G401 (cell line): Measurements from ENCODE around the gene HOXB3. TPM values are rescaled to one million over a fixed set of nuclear protein-coding genes. Genes with fewer than 3 reads are reported as not detected.

Experiments
- DNase-seq: peaks from one replicate; pipeline ENCODE4 v3.0.0-alpha.2; 2015; ENCODE audit warnings: low spot score
- in situ Hi-C: cut with HindIII; loops from 2 replicates; pipeline ENCODE4 v1.10.0; 2016; ENCODE audit warnings: low sequenced_read_pairs, mixed read lengths
- total RNA-seq: library from RNA; depleted of rRNA; stranded (reverse); fragments of >200 nt; shearing (Covaris generic); gene quantifications from 2 replicates; pipeline ENCODE4 v1.2.3, GENCODE V29; 2014

The HOXB3 gene
- total RNA-seq, 1 experiment from 2014 or later, result 12.0 TPM

DNA sequence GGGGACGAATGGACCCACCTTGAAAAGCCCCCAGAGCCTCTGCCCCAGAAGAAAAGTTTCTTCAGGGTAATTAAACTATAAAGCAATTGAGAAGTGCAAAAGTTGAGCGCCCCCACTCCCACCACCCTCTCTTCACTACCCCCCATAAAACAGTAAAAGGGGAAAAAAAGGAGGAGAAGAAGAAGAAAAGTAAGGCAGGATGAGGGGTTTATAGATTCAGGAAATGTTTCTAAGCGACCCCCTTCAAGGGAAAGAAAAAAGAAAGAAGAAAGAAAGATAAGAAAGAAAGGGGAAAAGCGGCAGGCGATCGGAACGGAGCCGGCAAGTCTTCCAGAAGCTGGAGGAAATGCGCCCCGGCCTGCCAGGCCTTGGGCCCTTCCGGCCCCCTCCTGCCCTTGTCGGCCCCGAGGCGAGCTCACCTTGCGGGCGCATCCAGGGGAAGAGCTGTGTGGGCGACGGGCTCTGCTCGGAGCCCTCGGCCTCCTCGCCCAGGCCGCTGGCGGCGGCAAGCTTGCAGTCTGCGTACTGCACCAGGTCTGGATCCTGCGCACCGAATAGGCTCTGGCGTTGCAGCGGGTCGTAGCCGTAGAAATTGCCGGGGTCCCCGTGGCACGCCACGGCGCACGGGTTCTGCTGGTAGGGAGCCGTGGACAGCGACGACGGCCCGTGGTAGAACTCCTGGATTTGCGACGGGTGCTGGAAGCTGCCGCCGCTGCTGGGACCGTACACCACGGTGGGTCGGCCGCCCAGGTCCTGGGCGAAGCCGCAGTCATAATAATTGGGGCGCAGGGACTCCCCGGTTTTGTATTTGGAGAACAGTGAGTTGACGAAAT lies 24.0 kb upstream of the HOXB3 start:
- in situ Hi-C loops, result no loop called here

GRCh38 chr17:48612854-48613691 lies 23.0 kb upstream of the HOXB3 start:
- no peak for DNase-seq
- in situ Hi-C loops, result no loop called here

More for the DNA sequence above, 24.0 kb upstream of the HOXB3 start:
- DNase-seq, result no peak

GRCh38 chr17:48612456-48612853 lies 22.4 kb upstream of the HOXB3 start:
- DNase-seq, result no peak
- in situ Hi-C loops, result no loop called here

GRCh38 chr17:48611681-48612455 lies 21.8 kb upstream of the HOXB3 start:
- in situ Hi-C loops, result no loop called here
- DNase-seq, result no peak

- no peak for DNase-seq
- in situ Hi-C loops, result no loop called here
Observed at GRCh38 chr17:48611213-48611612, 21.2 kb upstream of the HOXB3 start.

DNA sequence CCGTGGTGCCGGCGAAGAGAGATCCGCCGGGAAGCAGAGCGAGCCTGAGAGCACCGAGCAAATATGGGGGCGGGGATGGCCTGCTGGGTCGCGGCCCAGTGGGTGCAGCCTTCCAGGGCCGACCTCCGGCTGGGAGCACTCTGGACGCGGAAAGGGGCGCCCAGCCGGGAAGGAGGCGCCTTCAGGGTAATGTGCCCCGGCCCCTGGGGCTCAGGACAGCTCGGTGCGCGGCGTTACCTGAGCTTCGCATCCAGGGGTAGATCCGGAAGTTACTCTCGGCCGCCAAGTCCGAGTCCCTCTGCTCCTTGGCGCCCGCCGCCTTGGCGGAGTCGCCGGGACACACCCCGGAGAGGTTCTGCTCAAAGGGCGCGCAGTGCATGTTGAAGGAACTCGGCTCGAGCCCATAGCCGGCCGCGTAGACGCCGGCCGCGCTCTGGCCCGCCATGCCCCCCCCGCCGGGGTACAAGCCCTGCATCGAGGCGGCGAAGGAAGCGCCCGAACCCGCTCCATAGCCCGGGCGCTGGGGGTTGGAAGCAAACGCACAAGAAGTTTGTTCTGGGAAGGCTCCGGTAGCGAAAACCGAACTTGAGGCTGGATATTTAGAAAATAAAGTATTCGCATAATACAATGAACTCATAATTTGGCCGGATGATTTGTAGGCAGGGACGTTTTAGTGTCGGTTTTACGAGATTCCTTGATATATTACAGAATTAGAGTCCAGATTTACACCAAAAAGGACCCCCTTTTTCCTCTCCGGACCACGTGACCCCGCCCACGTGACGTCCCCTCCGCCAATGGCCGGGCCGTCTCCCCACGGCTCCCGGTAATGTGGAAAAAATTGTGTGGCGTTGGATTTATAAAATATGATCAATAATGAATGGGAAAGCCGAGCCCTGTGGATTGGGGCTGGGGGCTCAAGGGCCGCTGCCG lies 20.5 kb upstream of the HOXB3 start, which contains the start of gene HOXB7:
Gene HOXB7, minus strand, starts transcription at position 736 of the 930 bp plus-strand sequence. Its CDS starts 99 bp downstream, at position 637.
- in situ Hi-C loops, result no loop called here
- DNase-seq, result no peak

DNA sequence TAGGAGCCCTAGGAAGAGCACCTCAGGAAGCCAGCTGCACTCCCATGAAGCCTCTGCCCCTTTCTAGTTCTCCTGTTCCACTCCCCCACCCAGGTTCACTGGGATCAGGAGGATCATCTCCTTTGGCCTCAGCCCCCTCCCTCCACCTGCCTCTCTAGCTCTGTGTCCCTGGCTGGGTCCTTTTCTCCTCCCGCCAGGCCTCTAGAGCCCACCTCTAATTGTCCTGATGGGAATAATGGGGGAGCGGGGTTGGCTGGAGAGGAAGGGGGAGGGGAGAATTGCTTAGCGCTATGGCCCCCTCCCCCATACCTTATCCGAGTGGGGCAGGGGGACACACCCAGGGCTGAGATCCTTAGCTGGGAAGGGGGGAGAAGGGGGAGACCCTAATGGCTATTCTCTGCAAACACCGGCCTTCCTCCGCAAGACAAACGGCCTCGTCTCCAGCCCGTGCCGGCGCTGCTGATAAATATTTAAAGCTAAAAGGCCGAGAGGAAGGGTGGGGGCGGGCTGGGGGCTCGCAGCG lies 19.8 kb upstream of the HOXB3 start:
- in situ Hi-C loops, result no loop called here
- DNase-seq, result no peak

GRCh38 chr17:48609033-48609432 lies 19.0 kb upstream of the HOXB3 start:
- in situ Hi-C loops, result no loop called here
- no peak for DNase-seq

DNA sequence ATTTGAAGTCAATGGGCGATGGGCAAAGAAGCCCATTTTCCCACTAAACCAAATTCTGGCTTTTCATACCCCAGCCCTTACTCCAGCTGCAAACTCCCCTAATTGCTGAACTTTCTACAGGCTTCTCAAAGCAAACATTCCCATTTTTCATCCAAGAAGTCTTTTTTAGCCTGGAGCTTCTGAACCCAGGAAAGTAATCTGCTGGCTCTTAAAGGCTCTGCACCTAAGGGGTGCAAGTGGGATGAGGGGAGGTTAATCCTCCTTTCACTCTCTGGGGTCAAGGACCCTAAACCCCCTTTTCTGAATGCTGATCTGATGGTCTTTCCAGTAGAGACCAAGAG lies 18.4 kb upstream of the HOXB3 start:
- DNase-seq, result no peak
- in situ Hi-C loops, result no loop called here

DNA sequence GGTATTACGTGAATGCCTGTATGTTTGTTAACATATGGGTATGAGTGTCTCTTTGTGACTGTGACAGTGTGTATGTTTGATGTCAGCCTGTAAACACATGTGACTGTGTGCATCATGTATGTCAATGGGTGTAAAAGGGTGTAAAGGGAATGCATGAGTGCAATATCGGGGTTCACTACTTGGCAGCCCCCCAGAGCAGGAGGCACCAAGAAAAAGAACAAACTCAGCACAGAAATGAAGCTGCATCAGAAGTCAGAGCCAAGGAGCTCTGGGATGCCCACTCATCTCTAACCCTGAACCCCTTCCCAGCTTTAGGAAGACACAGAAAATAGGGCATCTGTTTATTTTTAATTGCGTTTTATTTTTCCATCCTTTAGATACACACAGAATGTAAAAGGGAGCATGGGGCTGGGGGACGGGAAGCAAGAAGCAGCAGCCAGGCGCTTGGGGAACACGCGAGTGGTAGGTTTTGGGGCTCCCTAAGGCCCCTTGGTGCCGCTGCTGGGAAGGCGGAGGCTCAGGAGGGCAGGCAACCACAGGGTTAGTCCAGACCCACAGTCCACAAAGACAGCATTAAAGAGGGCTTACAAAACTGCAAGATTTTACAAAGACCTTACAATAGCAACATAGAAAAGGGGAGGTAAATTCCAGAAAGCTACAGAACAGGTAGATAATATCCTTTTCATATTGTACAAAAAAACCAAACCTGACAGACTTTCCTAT lies 17.0 kb upstream of the HOXB3 start:
- in situ Hi-C loops, result no loop called here
- no peak for DNase-seq

GRCh38 chr17:48605991-48606891 lies 16.2 kb upstream of the HOXB3 start:
- in situ Hi-C loops, result no loop called here
- no peak for DNase-seq

GRCh38 chr17:48605409-48605919 lies 15.4 kb upstream of the HOXB3 start:
- in situ Hi-C loops, result no loop called here
- DNase-seq, result no peak

GRCh38 chr17:48604770-48605329 lies 14.8 kb upstream of the HOXB3 start, which contains the start of gene HOXB6:
TSS of gene HOXB6 (minus strand) at chr17:48604986. CDS start at chr17:48598150, 6,836 bp downstream.
- DNase-seq, result no peak
- in situ Hi-C loops, result no loop called here

GRCh38 chr17:48603959-48604769 lies 14.1 kb upstream of the HOXB3 start:
- in situ Hi-C loops, result no loop called here
- DNase-seq, result no peak
